HCT116 (cell line): Measurements from ENCODE around the gene SPINK2. TPM values are rescaled to one million over a fixed set of nuclear protein-coding genes. Genes with fewer than 3 reads are reported as not detected.

Experiments used
- ATAC-seq: fragments of 200-7000 bp; cut with Tn5 transposase; 2 replicates; pipeline ENCODE4 v1.9.1; 2020; ENCODE audit warnings: mild to moderate bottlenecking, moderate library complexity
- BruUV-seq: library from RNA; stranded (reverse); fragments of 400-500 nt; replicated peaks from 2 replicates; lab custom pipeline; 2021; lab: Mats Ljungman, UMichigan
- CTCF ChIA-PET: fragments of 300-600 bp; sonication (Branson Sonifier 250); formaldehyde crosslinking; loops from one replicate; lab custom pipeline; 2021; ENCODE audit warnings: antibody characterized with exemption; lab: Charles Lee
- POLR2A ChIA-PET: fragments of 300-600, 350-600 bp; sonication (Branson Sonifier 250); formaldehyde crosslinking; loops from one replicate; lab custom pipeline; 2021; ENCODE audit warnings: antibody characterized with exemption; lab: Charles Lee
- RAD21 ChIA-PET, 2 experiments: fragments of 300-600 bp; sonication (Branson Sonifier 250); formaldehyde crosslinking; loops; one replicate each; lab custom pipeline; 2023; ENCODE audit warnings: low total read pairs in 2 of 2; ENCODE audit not compliant: uncharacterized antibody in 2 of 2, unreplicated experiment in 2 of 2, low non-redundant PET in 1 of 2; lab: Charles Lee
- DNase-seq: peaks from one replicate; pipeline ENCODE4 v3.0.0-alpha.2; 2010; ENCODE audit warnings: low read depth, low spot score
- H2AFZ ChIP-seq: fragments of 200-600 bp; shearing (Covaris generic), sonication (generic); 2 replicates; pipeline ENCODE4 v1.6.1; 2017; ENCODE audit warnings: low read depth, mixed run types, mixed read lengths, antibody characterized with exemption, low read length; ENCODE audit not compliant: poor library complexity, severe bottlenecking
- H3K27ac ChIP-seq: 2 replicates; pipeline ENCODE4 v1.5.1; 2012; ENCODE audit warnings: low read depth, low read length
- H3K27me3 ChIP-seq: fragments of 200-600 bp; sonication (generic); 2 replicates; pipeline ENCODE4 v1.6.1; 2016; ENCODE audit warnings: mixed run types, low read length, mixed read lengths; ENCODE audit not compliant: insufficient read depth
- H3K36me3 ChIP-seq, 2 experiments: fragments of 200-500 bp in 1 of 2; fragments of 200-600 bp in 1 of 2; sonication (Bioruptor generic) in 1 of 2; sonication (generic) in 1 of 2; 2 replicates each; pipeline versions ENCODE4 v1.5.1 to v1.6.1; 2014 to 2016; ENCODE audit warnings: low read length in 2 of 2, inconsistent platforms in 1 of 2, mixed read lengths in 1 of 2, mixed run types in 1 of 2; ENCODE audit not compliant: insufficient read depth in 2 of 2, control insufficient read depth in 1 of 2
- H3K4me1 ChIP-seq, 2 experiments: fragments of 200-600 bp in 1 of 2; sonication (generic) in 1 of 2; 2 replicates each; pipeline versions ENCODE4 v1.5.1 to v1.6.1; 2012 to 2017; ENCODE audit warnings: low read length in 2 of 2, inconsistent platforms in 1 of 2, mild to moderate bottlenecking in 1 of 2, mixed read lengths in 1 of 2, mixed run types in 1 of 2, moderate library complexity in 1 of 2; ENCODE audit not compliant: insufficient read depth in 2 of 2, control insufficient read depth in 1 of 2
- H3K4me2 ChIP-seq: fragments of 200-600 bp; sonication (generic); 2 replicates; pipeline ENCODE4 v1.6.1; 2017; ENCODE audit warnings: mixed run types, low read length, mixed read lengths
- H3K4me3 ChIP-seq, 2 experiments: fragments of 200-600 bp in 1 of 2; sonication (generic) in 1 of 2; replicated peaks in 1 of 2; 2 replicates each; pipeline ENCODE4 v1.5.1; 2011 to 2016; ENCODE audit warnings: low read length in 2 of 2, control low read depth in 1 of 2, low read depth in 1 of 2, mild to moderate bottlenecking in 1 of 2, mixed read lengths in 1 of 2, mixed run types in 1 of 2
- H3K79me2 ChIP-seq: fragments of 200-600 bp; sonication (generic); 2 replicates; pipeline ENCODE4 v1.6.1; 2017; ENCODE audit warnings: mild to moderate bottlenecking, mixed run types, low read length, moderate library complexity, mixed read lengths; ENCODE audit not compliant: insufficient read depth
- H3K9ac ChIP-seq: fragments of 200-600 bp; sonication (generic); 2 replicates; pipeline ENCODE4 v1.6.1; 2016; ENCODE audit warnings: low read length, mixed read lengths
- H3K9me2 ChIP-seq: fragments of 200-600 bp; sonication (generic), shearing (Covaris generic); 2 replicates; pipeline ENCODE4 v1.6.1; 2017; ENCODE audit warnings: mixed run types, mild to moderate bottlenecking, moderate library complexity; ENCODE audit not compliant: insufficient read depth
- H3K9me3 ChIP-seq, 2 experiments: fragments of 200-500 bp in 1 of 2; fragments of 200-600 bp in 1 of 2; sonication (Bioruptor generic) in 1 of 2; sonication (generic) in 1 of 2; 2 replicates each; pipeline ENCODE4 v1.6.1; 2014 to 2017; ENCODE audit warnings: low read length in 2 of 2, mixed read lengths in 2 of 2, inconsistent platforms in 1 of 2, low read depth in 1 of 2, mild to moderate bottlenecking in 1 of 2, mixed run types in 1 of 2, moderate library complexity in 1 of 2; ENCODE audit not compliant: control insufficient read depth in 1 of 2, insufficient read depth in 1 of 2
- H4K20me1 ChIP-seq: fragments of 200-600 bp; sonication (generic), shearing (Covaris generic); 2 replicates; pipeline ENCODE4 v1.6.1; 2017; ENCODE audit warnings: mixed run types, mild to moderate bottlenecking, moderate library complexity; ENCODE audit not compliant: insufficient read depth
- CEBPB ChIP-seq: IDR thresholded peaks from 2 replicates; pipeline ENCODE4 v1.6.1; 2012; ENCODE audit warnings: low read depth
- ELF1 ChIP-seq: IDR thresholded peaks from 2 replicates; pipeline ENCODE4 v1.6.1; 2012; ENCODE audit warnings: low read depth, borderline replicate concordance
- SP1 ChIP-seq: IDR thresholded peaks from 2 replicates; pipeline ENCODE4 v1.6.1; 2012; ENCODE audit warnings: low read depth
- YY1 ChIP-seq: IDR thresholded peaks from 2 replicates; pipeline ENCODE4 v1.6.1; 2011; ENCODE audit warnings: low read length, low read depth, moderate library complexity, mild to moderate bottlenecking; ENCODE audit not compliant: insufficient replicate concordance; ENCODE audit errors: extremely low read depth
- intact Hi-C: fragments of 100-400 bp; cut with micrococcal nuclease; formaldehyde crosslinking; loops from 2 replicates; pipeline ENCODE4 v1.10.0; 2022
- total RNA-seq: library from RNA; stranded (reverse); gene quantifications from one replicate; pipeline ENCODE4 v1.2.1, GENCODE V29; 2021; ENCODE audit not compliant: unreplicated experiment
- TF ChIP-seq, protein P1 (sequence below), 3 experiments: fragments of 200-600 bp in 1 of 3; sonication (generic) in 1 of 3; IDR thresholded peaks in 2 of 3; conservative IDR thresholded peaks in 1 of 3; 2 replicates each; pipeline ENCODE4 v1.5.1; 2012 to 2017; ENCODE audit warnings: low read depth in 2 of 3, low read length in 2 of 3, antibody characterized with exemption in 1 of 3, borderline replicate concordance in 1 of 3, control low read depth in 1 of 3, mild to moderate bottlenecking in 1 of 3, mixed read lengths in 1 of 3, mixed run types in 1 of 3, moderate library complexity in 1 of 3; ENCODE audit not compliant: insufficient read depth in 1 of 3
- TF ChIP-seq, protein P2 (sequence below): IDR thresholded peaks from 2 replicates; pipeline ENCODE4 v1.6.1; 2011; ENCODE audit warnings: mild to moderate bottlenecking, low read length, moderate library complexity; ENCODE audit not compliant: insufficient replicate concordance; ENCODE audit errors: extremely low read depth

The SPINK2 gene
- total RNA-seq, 1 experiment from 2014 or later, result 2.4 TPM

DNA sequence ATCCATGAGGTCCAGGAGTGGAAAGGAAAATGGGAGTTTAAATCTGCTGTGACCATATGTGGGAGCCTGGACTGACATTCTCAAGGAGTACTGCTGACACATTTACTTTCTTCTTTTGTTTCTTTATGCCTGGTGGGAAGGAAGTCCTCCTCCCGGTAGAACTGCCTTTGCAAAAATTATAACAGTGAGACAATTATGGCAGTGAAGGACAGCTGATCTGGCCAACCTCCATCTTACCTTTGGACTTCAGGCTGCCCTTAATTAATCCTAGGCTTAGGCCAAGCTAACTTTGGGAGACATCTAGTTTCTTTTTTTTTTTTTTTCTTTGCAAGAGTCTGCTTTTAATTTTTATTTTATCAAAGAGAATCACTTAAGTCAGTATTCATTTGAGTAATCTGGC is 61.3 kb downstream of the SPINK2 start:
- intact Hi-C loops, result no loop called here
- H3K79me2 ChIP-seq, result no peaks in the 10 kb centered on the region
- CTCF ChIA-PET, result no interaction called here
- TF ChIP-seq SP1 (no peak), ELF1 (no peak), CEBPB (no peak), YY1 (no peak)
- TF ChIP-seq, protein P1, sequence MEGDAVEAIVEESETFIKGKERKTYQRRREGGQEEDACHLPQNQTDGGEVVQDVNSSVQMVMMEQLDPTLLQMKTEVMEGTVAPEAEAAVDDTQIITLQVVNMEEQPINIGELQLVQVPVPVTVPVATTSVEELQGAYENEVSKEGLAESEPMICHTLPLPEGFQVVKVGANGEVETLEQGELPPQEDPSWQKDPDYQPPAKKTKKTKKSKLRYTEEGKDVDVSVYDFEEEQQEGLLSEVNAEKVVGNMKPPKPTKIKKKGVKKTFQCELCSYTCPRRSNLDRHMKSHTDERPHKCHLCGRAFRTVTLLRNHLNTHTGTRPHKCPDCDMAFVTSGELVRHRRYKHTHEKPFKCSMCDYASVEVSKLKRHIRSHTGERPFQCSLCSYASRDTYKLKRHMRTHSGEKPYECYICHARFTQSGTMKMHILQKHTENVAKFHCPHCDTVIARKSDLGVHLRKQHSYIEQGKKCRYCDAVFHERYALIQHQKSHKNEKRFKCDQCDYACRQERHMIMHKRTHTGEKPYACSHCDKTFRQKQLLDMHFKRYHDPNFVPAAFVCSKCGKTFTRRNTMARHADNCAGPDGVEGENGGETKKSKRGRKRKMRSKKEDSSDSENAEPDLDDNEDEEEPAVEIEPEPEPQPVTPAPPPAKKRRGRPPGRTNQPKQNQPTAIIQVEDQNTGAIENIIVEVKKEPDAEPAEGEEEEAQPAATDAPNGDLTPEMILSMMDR (IDR thresholded peaks at IDR 0.05 in 2 of 3, conservative IDR thresholded peaks at IDR 0.05 in 1 of 3; ENCODE audit: borderline replicate concordance in 1 of 3, insufficient read depth in 1 of 3, low read depth in 2 of 3, low read length in 2 of 3), result no peak
- TF ChIP-seq, protein P2, sequence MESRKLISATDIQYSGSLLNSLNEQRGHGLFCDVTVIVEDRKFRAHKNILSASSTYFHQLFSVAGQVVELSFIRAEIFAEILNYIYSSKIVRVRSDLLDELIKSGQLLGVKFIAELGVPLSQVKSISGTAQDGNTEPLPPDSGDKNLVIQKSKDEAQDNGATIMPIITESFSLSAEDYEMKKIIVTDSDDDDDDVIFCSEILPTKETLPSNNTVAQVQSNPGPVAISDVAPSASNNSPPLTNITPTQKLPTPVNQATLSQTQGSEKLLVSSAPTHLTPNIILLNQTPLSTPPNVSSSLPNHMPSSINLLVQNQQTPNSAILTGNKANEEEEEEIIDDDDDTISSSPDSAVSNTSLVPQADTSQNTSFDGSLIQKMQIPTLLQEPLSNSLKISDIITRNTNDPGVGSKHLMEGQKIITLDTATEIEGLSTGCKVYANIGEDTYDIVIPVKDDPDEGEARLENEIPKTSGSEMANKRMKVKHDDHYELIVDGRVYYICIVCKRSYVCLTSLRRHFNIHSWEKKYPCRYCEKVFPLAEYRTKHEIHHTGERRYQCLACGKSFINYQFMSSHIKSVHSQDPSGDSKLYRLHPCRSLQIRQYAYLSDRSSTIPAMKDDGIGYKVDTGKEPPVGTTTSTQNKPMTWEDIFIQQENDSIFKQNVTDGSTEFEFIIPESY, result no peak
- TF ChIP-seq, all 23 proteins: peak for 0
- POLR2A ChIA-PET, result interaction anchor here (0.6 kb wide), 1 partner anchor 294 kb away, joined by 3 read pairs; no protein-coding TSS in a partner anchor
- Histone ChIP-seq H3K27ac (no peak overlapping the region), H3K4me1 (peaks cover 17 to 20% of the 10 kb centered on the region in 2 experiments), H3K4me3 (no peak overlapping the region), H3K9me2 (no peaks in the 10 kb centered on the region), H3K4me2 (no peak overlapping the region), H3K9me3 (no peaks in the 10 kb centered on the region), H4K20me1 (no peaks in the 10 kb centered on the region), H2AFZ (no peak overlapping the region), H3K9ac (no peak overlapping the region), H3K36me3 (no peaks in the 10 kb centered on the region), H3K27me3 (no peaks in the 10 kb centered on the region)
- RAD21 ChIA-PET, result no interaction called here
- BruUV-seq, result no TSS peak
- no peak for DNase-seq
- ATAC-seq, result no peak

Other genes with a start within 250 kb of the SPINK2 start
- gene HOPX, start 140.4 kb downstream of the SPINK2 start, total RNA-seq, result 0.42 TPM
- 42.6 TPM for gene REST, start 86.2 kb upstream of the SPINK2 start, total RNA-seq
- 38.4 TPM for gene NOA1, start 155.9 kb upstream of the SPINK2 start, total RNA-seq
- 129 TPM for gene POLR2B, start 157.2 kb upstream of the SPINK2 start, total RNA-seq